ENCODE measurements around the gene DHRS4. TPM values are rescaled to one million over a fixed set of nuclear protein-coding genes. Genes with fewer than 3 reads are reported as not detected.
A peak's percentile ranks its signal among the peaks of the same experiment; 100 is the strongest.

DHRS4 gene
- total and polyA plus RNA-seq, 9 of the 15 experiments (the other 6 are each of a cell fraction or from before 2014, with no cell fraction given) = 0.51 to 35.9 (median 10.1) TPM

- Histone ChIP-seq H3K9me3 (replicated peaks; ENCODE audit: control insufficient read depth, insufficient read depth, low read depth, low read length) (no peaks in the 10 kb centered on the region), H4K20me1 (replicated peaks; ENCODE audit: control insufficient read depth, insufficient read depth, low read length) (no peaks in the 10 kb centered on the region), H3K4me1 (replicated peaks in 1 of 2; ENCODE audit: control insufficient read depth in 2 of 2, insufficient read depth in 2 of 2, low read length in 2 of 2) (peaks cover 4 to 41% of the 10 kb centered on the region in 2 experiments; a peak in 4 of 5 replicates), H3K4me3 (no peak overlapping the region), H3K4me2 (ENCODE audit: insufficient read depth, low read length) (no peak overlapping the region), H3K27ac (ENCODE audit: extremely low read depth, low read depth, low read length) (no peak overlapping the region), H3K36me3 (ENCODE audit: control insufficient read depth, insufficient read depth, low read length) (no peaks in the 10 kb centered on the region), H3K79me2 (ENCODE audit: control insufficient read depth, insufficient read depth, low read length) (no peaks in the 10 kb centered on the region), H3K27me3 (ENCODE audit: control insufficient read depth in 2 of 2, insufficient read depth in 2 of 2, low read length in 2 of 2) (no peaks in the 10 kb centered on the region), H2AFZ (ENCODE audit: low read depth, low read length) (no peak overlapping the region), H3K9me1 (ENCODE audit: control insufficient read depth, insufficient read depth, low read length) (no peaks in the 10 kb centered on the region), H3K9ac (ENCODE audit: insufficient read depth in 1 of 2, low read depth in 2 of 2, low read length in 2 of 2) (peak overlapping the region in 1 of 2 experiments; percentile 57; a peak in 1 of 4 replicates)
- CTCF ChIA-PET (ENCODE audit: low intra/inter-chr PET ratio) = no interaction called here
- ATAC-seq = no peak
- no TSS peak for BruUV-seq (replicated peaks)
- 44% methylated on average over 2 of the region's 2 CpGs for WGBS (ENCODE audit: insufficient coverage, low coverage, missing lambda C conversion rate)
- in situ Hi-C loops (cut with MboI) = no loop called here
- TF ChIP-seq STAG1 (CRISPR knock-in tag; IDR thresholded peaks at IDR 0.05; ENCODE audit: borderline replicate concordance) (no peak), NONO (IDR thresholded peaks at IDR 0.05; ENCODE audit: low read depth in 2 of 2, low read length in 1 of 2) (no peak), PATZ1 (CRISPR knock-in tag; IDR thresholded peaks at IDR 0.05; ENCODE audit: borderline replicate concordance) (no peak), TEAD2 (tag; IDR thresholded peaks at IDR 0.05) (no peak), FOXJ3 (CRISPR knock-in tag; IDR thresholded peaks at IDR 0.05) (no peak), CREM (IDR thresholded peaks at IDR 0.05; ENCODE audit: low read depth) (no peak), NFXL1 (CRISPR knock-in tag; IDR thresholded peaks at IDR 0.05) (no peak), E2F5 (CRISPR knock-in tag; IDR thresholded peaks at IDR 0.05) (no peak), ZNF239 (CRISPR knock-in tag; IDR thresholded peaks at IDR 0.05) (no peak)
- no peak for DNase-seq (ENCODE audit: extremely low read depth in 1 of 4, low spot score in 3 of 4)
- POLR2A ChIA-PET = interaction anchor here (0.7 to 1.1 kb wide), 2 partner anchors 181 to 1032 kb away, joined by 3 to 4 read pairs; partner anchors contain the start of genes DCAF11 and NRL
- no peak for FAIRE-seq
- intact Hi-C loops (cut with micrococcal nuclease) = loop anchor here (5.0 kb wide), 1 partner anchor 201 kb away; no protein-coding TSS in a partner anchor
These were observed 19.8 kb upstream of the DHRS4 start for GRCh38 chr14:23933742-23934128.
